ENCODE data around the gene BTF3. TPM values are rescaled to one million over a fixed set of nuclear protein-coding genes. Genes with fewer than 3 reads are reported as not detected.
"Not testable (repeated sequence)": the region's sequence is repeated elsewhere in the genome, so short reads cannot be mapped to it uniquely, and the experiment has no call there.

BTF3 gene
- total and polyA plus RNA-seq, 2 donors: 324 to 712 TPM

- DNase-seq (ENCODE audit: extremely low spot score): no peak
- Histone ChIP-seq H3K4me1 (ENCODE audit: insufficient read depth) (no peaks in the 10 kb centered on the region), H3K36me3 (ENCODE audit: insufficient read depth) (no peaks in the 10 kb centered on the region), H3K4me3 (ENCODE audit: low read depth, low read length) (no peak overlapping the region), H3K27ac (ENCODE audit: low read depth) (no peak overlapping the region)
- WGBS: 86% methylated on average over 3 of the region's 3 CpGs
Observed at GRCh38 chr5:73493421-73493820, 4.8 kb upstream of the BTF3 start.

GRCh38 chr5:73494721-73495120 lies 3.5 kb upstream of the BTF3 start:
- no peaks in the 10 kb centered on the region for H3K4me1 ChIP-seq (ENCODE audit: insufficient read depth)
- no peaks in the 10 kb centered on the region for H3K36me3 ChIP-seq (ENCODE audit: insufficient read depth)
- H3K27ac ChIP-seq (ENCODE audit: low read depth): no peak overlapping the region
- no peak for DNase-seq (ENCODE audit: extremely low spot score)
- H3K4me3 ChIP-seq (ENCODE audit: low read depth, low read length): no peak overlapping the region

GRCh38 chr5:73495772-73496335 lies 2.4 kb upstream of the BTF3 start:
- Histone ChIP-seq H3K36me3 (ENCODE audit: insufficient read depth) (no peaks in the 10 kb centered on the region), H3K4me1 (ENCODE audit: insufficient read depth) (no peaks in the 10 kb centered on the region), H3K27ac (ENCODE audit: low read depth) (no peak overlapping the region), H3K4me3 (ENCODE audit: low read depth, low read length) (no peak overlapping the region)
- 90% methylated on average over 4 of the region's 4 CpGs for WGBS
- no peak for DNase-seq (ENCODE audit: extremely low spot score)

- WGBS: 47% methylated on average over 1 of the region's 1 CpG
- Histone ChIP-seq H3K4me1 (ENCODE audit: insufficient read depth) (no peaks in the 10 kb centered on the region), H3K27ac (ENCODE audit: low read depth) (no peak overlapping the region), H3K4me3 (ENCODE audit: low read depth, low read length) (no peak overlapping the region), H3K36me3 (ENCODE audit: insufficient read depth) (peaks cover 5% of the 10 kb centered on the region)
- DNase-seq (ENCODE audit: extremely low spot score): no peak
Observed at GRCh38 chr5:73496984-73497457, 1.2 kb upstream of the BTF3 start.

GRCh38 chr5:73497497-73498056 lies 665 bp upstream of the BTF3 start:
- 27% methylated on average over 16 of the region's 16 CpGs for WGBS
- H3K4me1 ChIP-seq (ENCODE audit: insufficient read depth): no peaks in the 10 kb centered on the region
- H3K36me3 ChIP-seq (ENCODE audit: insufficient read depth): peaks cover 6% of the 10 kb centered on the region
- H3K4me3 ChIP-seq (ENCODE audit: low read depth, low read length): peak overlapping the region; percentile 96
- no peak for DNase-seq (ENCODE audit: extremely low spot score)
- no peak overlapping the region for H3K27ac ChIP-seq (ENCODE audit: low read depth)

- H3K4me3 ChIP-seq (ENCODE audit: low read depth, low read length): peak overlapping the region; percentile 96
- DNase-seq (ENCODE audit: extremely low spot score): no peak
- no peak overlapping the region for H3K27ac ChIP-seq (ENCODE audit: low read depth)
- peaks cover 11% of the 10 kb centered on the region for H3K36me3 ChIP-seq (ENCODE audit: insufficient read depth)
- H3K4me1 ChIP-seq (ENCODE audit: insufficient read depth): no peaks in the 10 kb centered on the region
- WGBS: 8% methylated on average over 12 of the region's 12 CpGs
Observed at GRCh38 chr5:73499187-73499586, 945 bp downstream of the BTF3 start.

GRCh38 chr5:73499756-73500155 lies 1.5 kb downstream of the BTF3 start:
- Histone ChIP-seq H3K27ac (ENCODE audit: low read depth) (no peak overlapping the region), H3K36me3 (ENCODE audit: insufficient read depth) (peaks cover 11% of the 10 kb centered on the region), H3K4me1 (ENCODE audit: insufficient read depth) (no peaks in the 10 kb centered on the region), H3K4me3 (ENCODE audit: low read depth, low read length) (peak overlapping the region; percentile 96)
- no peak for DNase-seq (ENCODE audit: extremely low spot score)
- 72% methylated on average over 2 of the region's 2 CpGs for WGBS

GRCh38 chr5:73501406-73501805 lies 3.2 kb downstream of the BTF3 start:
- H3K4me1 ChIP-seq (ENCODE audit: insufficient read depth): no peaks in the 10 kb centered on the region
- no peak overlapping the region for H3K27ac ChIP-seq (ENCODE audit: low read depth)
- H3K4me3 ChIP-seq (ENCODE audit: low read depth, low read length): no peak overlapping the region
- WGBS: 98% methylated on average over 2 of the region's 2 CpGs
- DNase-seq (ENCODE audit: extremely low spot score): no peak
- peaks cover 11% of the 10 kb centered on the region for H3K36me3 ChIP-seq (ENCODE audit: insufficient read depth)

GRCh38 chr5:73506459-73506955 lies 8.3 kb downstream of the BTF3 start:
- DNase-seq (ENCODE audit: extremely low spot score): no peak
- H3K4me1 ChIP-seq (ENCODE audit: insufficient read depth): no peaks in the 10 kb centered on the region
- no peak overlapping the region for H3K27ac ChIP-seq (ENCODE audit: low read depth)
- no peak overlapping the region for H3K4me3 ChIP-seq (ENCODE audit: low read depth, low read length)
- WGBS: 75% methylated on average over 5 of the region's 5 CpGs
- H3K36me3 ChIP-seq (ENCODE audit: insufficient read depth): peaks cover 9% of the 10 kb centered on the region

- no peak overlapping the region for H3K27ac ChIP-seq (ENCODE audit: low read depth)
- DNase-seq (ENCODE audit: extremely low spot score): no peak
- 38% methylated on average over 2 of the region's 2 CpGs for WGBS
- H3K4me3 ChIP-seq (ENCODE audit: low read depth, low read length): no peak overlapping the region
- H3K36me3 ChIP-seq (ENCODE audit: insufficient read depth): peaks cover 6% of the 10 kb centered on the region
- no peaks in the 10 kb centered on the region for H3K4me1 ChIP-seq (ENCODE audit: insufficient read depth)
Observed at GRCh38 chr5:73507062-73507461, 8.8 kb downstream of the BTF3 start.

- not testable (repeated sequence) for H3K4me1 ChIP-seq (ENCODE audit: insufficient read depth); H3K27ac ChIP-seq (ENCODE audit: low read depth); H3K4me3 ChIP-seq (ENCODE audit: low read depth, low read length); DNase-seq (ENCODE audit: extremely low spot score); H3K36me3 ChIP-seq (ENCODE audit: insufficient read depth)
- WGBS: 97% methylated on average over 26 of the region's 26 CpGs
Observed at GRCh38 chr5:73508521-73508920, 10.3 kb downstream of the BTF3 start.

GRCh38 chr5:73513996-73514395 lies 15.8 kb downstream of the BTF3 start:
- WGBS: 93% methylated on average over 3 of the region's 3 CpGs

GRCh38 chr5:73514418-73514817 lies 16.2 kb downstream of the BTF3 start:
- no peaks in the 10 kb centered on the region for H3K36me3 ChIP-seq (ENCODE audit: insufficient read depth)
- WGBS: 54% methylated on average over 2 of the region's 2 CpGs
- H3K4me1 ChIP-seq (ENCODE audit: insufficient read depth): no peaks in the 10 kb centered on the region
- no peak for DNase-seq (ENCODE audit: extremely low spot score)
- no peak overlapping the region for H3K4me3 ChIP-seq (ENCODE audit: low read depth, low read length)
- no peak overlapping the region for H3K27ac ChIP-seq (ENCODE audit: low read depth)

More at GRCh38 chr5:73513996-73514395, 15.8 kb downstream of the BTF3 start:
- Histone ChIP-seq H3K27ac (ENCODE audit: low read depth) (no peak overlapping the region), H3K4me3 (ENCODE audit: low read depth, low read length) (no peak overlapping the region), H3K36me3 (ENCODE audit: insufficient read depth) (no peaks in the 10 kb centered on the region), H3K4me1 (ENCODE audit: insufficient read depth) (no peaks in the 10 kb centered on the region)
- no peak for DNase-seq (ENCODE audit: extremely low spot score)

GRCh38 chr5:73515232-73515631 lies 17.0 kb downstream of the BTF3 start:
- DNase-seq (ENCODE audit: extremely low spot score): no peak
- WGBS: 58% methylated on average over 4 of the region's 4 CpGs
- Histone ChIP-seq H3K27ac (ENCODE audit: low read depth) (no peak overlapping the region), H3K4me1 (ENCODE audit: insufficient read depth) (no peaks in the 10 kb centered on the region), H3K4me3 (ENCODE audit: low read depth, low read length) (no peak overlapping the region), H3K36me3 (ENCODE audit: insufficient read depth) (no peaks in the 10 kb centered on the region)
